DMS53 treated with DMSO at 0.1 percent for 48 hours (cell line): ENCODE data around the gene GPR26.

ENCODE experiments used
- DNase-seq: peaks from one replicate; lab custom pipeline; 2025; ENCODE audit not compliant: unreplicated experiment; lab: John Stamatoyannopoulos, UW

GPR26 gene

GRCh38 chr10:123645016-123645415, 21.1 kb upstream of the GPR26 start:
- DNase-seq: no peak

- DNase-seq: no peak
Observed at GRCh38 chr10:123645615-123646014, 20.5 kb upstream of the GPR26 start.

GRCh38 chr10:123648595-123648994, 17.6 kb upstream of the GPR26 start:
- DNase-seq: no peak

- no peak for DNase-seq
Observed at GRCh38 chr10:123649676-123650075, 16.5 kb upstream of the GPR26 start.

- no peak for DNase-seq
Observed at GRCh38 chr10:123651421-123652047, 14.6 kb upstream of the GPR26 start.

GRCh38 chr10:123655751-123656150, 10.4 kb upstream of the GPR26 start:
- DNase-seq: no peak

GRCh38 chr10:123663522-123663921, 2.6 kb upstream of the GPR26 start:
- no peak for DNase-seq

GRCh38 chr10:123665491-123666286, 466 bp upstream of the GPR26 start:
- no peak for DNase-seq

- no peak for DNase-seq
Observed at GRCh38 chr10:123669886-123670285, 3.7 kb downstream of the GPR26 start.

GRCh38 chr10:123673198-123673597, 7.0 kb downstream of the GPR26 start:
- DNase-seq: no peak

- no peak for DNase-seq
Observed at GRCh38 chr10:123674741-123675140, 8.6 kb downstream of the GPR26 start.

- DNase-seq: no peak
Observed at GRCh38 chr10:123675811-123676210, 9.7 kb downstream of the GPR26 start.

- DNase-seq: no peak
Observed at GRCh38 chr10:123677556-123677955, 11.4 kb downstream of the GPR26 start.

- DNase-seq: no peak
Observed at GRCh38 chr10:123678376-123678775, 12.2 kb downstream of the GPR26 start.

- DNase-seq: no peak
Observed at GRCh38 chr10:123681285-123681684, 15.1 kb downstream of the GPR26 start.

GRCh38 chr10:123682477-123682876, 16.3 kb downstream of the GPR26 start:
- no peak for DNase-seq

- no peak for DNase-seq
Observed at GRCh38 chr10:123683459-123683858, 17.3 kb downstream of the GPR26 start.

- DNase-seq: no peak
Observed at GRCh38 chr10:123683865-123684264, 17.7 kb downstream of the GPR26 start.

- no peak for DNase-seq
Observed at GRCh38 chr10:123685260-123685659, 19.1 kb downstream of the GPR26 start.

GRCh38 chr10:123687758-123688157, 21.6 kb downstream of the GPR26 start:
- no peak for DNase-seq

- no peak for DNase-seq
Observed at GRCh38 chr10:123689880-123690279, 23.7 kb downstream of the GPR26 start.

GRCh38 chr10:123703195-123703790, 37.1 kb downstream of the GPR26 start:
- no peak for DNase-seq
